HG02759 (cell line): ENCODE results near the gene CTSW.
"Not testable (repeated sequence)": the region's sequence is repeated elsewhere in the genome, so short reads cannot be mapped to it uniquely, and the experiment has no call there.

Source experiments
- ATAC-seq: cut with Tn5 transposase; IDR thresholded peaks from one replicate; pipeline ENCODE4 v1.9.1; 2021; ENCODE audit warnings: mild to moderate bottlenecking, moderate library complexity; ENCODE audit not compliant: unreplicated experiment

Gene CTSW

GRCh38 chr11:65879617-65880016 is at the start of gene CTSW:
Gene CTSW (plus strand): TSS chr11:65879837. CDS start chr11:65879855, 18 bp downstream.
- ATAC-seq: no peak

GRCh38 chr11:65832231-65832630 is 47.4 kb upstream of the CTSW start:
- ATAC-seq: not testable (repeated sequence)

- peak; percentile 97 for ATAC-seq
These were observed 46.2 kb upstream of the CTSW start, which contains the start of gene SNX32 for GRCh38 chr11:65833297-65834030. Gene SNX32 (plus strand): TSS chr11:65833963. CDS start chr11:65834066, 103 bp downstream.

- no peak for ATAC-seq
These were observed 45.4 kb upstream of the CTSW start for GRCh38 chr11:65834202-65834601.

- no peak for ATAC-seq
These were observed 37.5 kb upstream of the CTSW start for GRCh38 chr11:65842144-65842543.

- ATAC-seq: no peak
These were observed 35.8 kb upstream of the CTSW start for GRCh38 chr11:65843811-65844210.

- ATAC-seq: no peak
These were observed 35.3 kb upstream of the CTSW start for GRCh38 chr11:65844231-65844872.

GRCh38 chr11:65847746-65848145 is 31.9 kb upstream of the CTSW start:
- ATAC-seq: no peak

- ATAC-seq: not testable (repeated sequence)
These were observed 30.9 kb upstream of the CTSW start for GRCh38 chr11:65848693-65849092.

GRCh38 chr11:65849366-65849765 is 30.3 kb upstream of the CTSW start:
- no peak for ATAC-seq

GRCh38 chr11:65849771-65850216 is 29.8 kb upstream of the CTSW start:
- ATAC-seq: no peak

GRCh38 chr11:65850217-65851082 is 29.2 kb upstream of the CTSW start:
- no peak for ATAC-seq

- ATAC-seq: no peak
These were observed 28.5 kb upstream of the CTSW start for GRCh38 chr11:65851083-65851579.

GRCh38 chr11:65851811-65852507 is 27.7 kb upstream of the CTSW start:
- ATAC-seq: no peak

- no peak for ATAC-seq
These were observed 27.0 kb upstream of the CTSW start for GRCh38 chr11:65852508-65853245.

- no peak for ATAC-seq
These were observed 26.2 kb upstream of the CTSW start for GRCh38 chr11:65853246-65853979.

GRCh38 chr11:65854161-65854592 is 25.5 kb upstream of the CTSW start:
- no peak for ATAC-seq

GRCh38 chr11:65854852-65855837 is 24.5 kb upstream of the CTSW start:
- no peak for ATAC-seq
